ENCODE data around the gene DAAM1.

Gene DAAM1

GRCh38 chr14:59189091-59189785 lies 771 bp downstream of the DAAM1 start:
- Histone ChIP-seq H3K9me3 (ENCODE audit: insufficient read depth, low read length) (no peaks in the 10 kb centered on the region), H4K20me1 (ENCODE audit: insufficient read depth, low read length) (peaks cover 6% of the 10 kb centered on the region; the same call in 1 of the 2 replicates), H2AFZ (ENCODE audit: low read depth, low read length) (0 out of 2 replicates have a peak overlapping the region, but pooled peaks have one; percentile 26), H3K27me3 (ENCODE audit: low read depth, low read length) (peaks cover 18% of the 10 kb centered on the region), H3K4me2 (ENCODE audit: low read length) (peak overlapping the region; percentile 73), H3K79me2 (ENCODE audit: low read length) (peaks cover 47% of the 10 kb centered on the region), H3K9ac (ENCODE audit: low read length) (peak overlapping the region; percentile 79), H3K4me1 (ENCODE audit: low read length) (peaks cover 27% of the 10 kb centered on the region), H3K36me3 (replicated peaks; ENCODE audit: low read depth, low read length) (no peaks in the 10 kb centered on the region), H3K4me3 (ENCODE audit: low read length) (peak overlapping the region; percentile 85), H3K27ac (ENCODE audit: low read length) (peak overlapping the region; percentile 68)
- no peak for TF ChIP-seq EZH2phosphoT487 (IDR thresholded peaks at IDR 0.05; ENCODE audit: low read depth)
- no peak for TF ChIP-seq CTCF (IDR thresholded peaks at IDR 0.05; ENCODE audit: low read depth, low read length)

- Histone ChIP-seq H3K4me2 (ENCODE audit: low read length) (peak overlapping the region; percentile 73), H3K9ac (ENCODE audit: low read length) (peak overlapping the region; percentile 79), H3K4me3 (ENCODE audit: low read length) (peak overlapping the region; percentile 85), H3K79me2 (ENCODE audit: low read length) (peaks cover 52% of the 10 kb centered on the region), H3K4me1 (ENCODE audit: low read length) (peaks cover 27% of the 10 kb centered on the region), H3K27me3 (ENCODE audit: low read depth, low read length) (peaks cover 17% of the 10 kb centered on the region), H4K20me1 (ENCODE audit: insufficient read depth, low read length) (peaks cover 6% of the 10 kb centered on the region; the same call in 1 of the 2 replicates), H3K36me3 (replicated peaks; ENCODE audit: low read depth, low read length) (no peaks in the 10 kb centered on the region), H2AFZ (ENCODE audit: low read depth, low read length) (0 out of 2 replicates have a peak overlapping the region, but pooled peaks have one; percentile 26), H3K9me3 (ENCODE audit: insufficient read depth, low read length) (no peaks in the 10 kb centered on the region), H3K27ac (ENCODE audit: low read length) (peak overlapping the region; percentile 68)
- TF ChIP-seq EZH2phosphoT487 (IDR thresholded peaks at IDR 0.05; ENCODE audit: low read depth) (no peak), CTCF (IDR thresholded peaks at IDR 0.05; ENCODE audit: low read depth, low read length) (no peak)
These were observed 1.4 kb downstream of the DAAM1 start for GRCh38 chr14:59189786-59190368.

GRCh38 chr14:59190372-59190771 lies 1.9 kb downstream of the DAAM1 start:
- H3K9ac ChIP-seq (ENCODE audit: low read length), result peak overlapping the region; percentile 79
- H3K4me2 ChIP-seq (ENCODE audit: low read length), result peak overlapping the region; percentile 73
- no peaks in the 10 kb centered on the region for H3K9me3 ChIP-seq (ENCODE audit: insufficient read depth, low read length)
- 0 out of 2 replicates have a peak overlapping the region, but pooled peaks have one; percentile 15 for H2AFZ ChIP-seq (ENCODE audit: low read depth, low read length)
- no peaks in the 10 kb centered on the region for H3K36me3 ChIP-seq (replicated peaks; ENCODE audit: low read depth, low read length)
- H4K20me1 ChIP-seq (ENCODE audit: insufficient read depth, low read length), result peaks cover 6% of the 10 kb centered on the region; the same call in 1 of the 2 replicates
- H3K27ac ChIP-seq (ENCODE audit: low read length), result peak overlapping the region; percentile 68
- peak; percentile 54 for TF ChIP-seq CTCF (IDR thresholded peaks at IDR 0.05; ENCODE audit: low read depth, low read length)
- no peak for TF ChIP-seq EZH2phosphoT487 (IDR thresholded peaks at IDR 0.05; ENCODE audit: low read depth)
- H3K27me3 ChIP-seq (ENCODE audit: low read depth, low read length), result peaks cover 13% of the 10 kb centered on the region
- peaks cover 54% of the 10 kb centered on the region for H3K79me2 ChIP-seq (ENCODE audit: low read length)
- peak overlapping the region; percentile 85 for H3K4me3 ChIP-seq (ENCODE audit: low read length)
- H3K4me1 ChIP-seq (ENCODE audit: low read length), result peaks cover 27% of the 10 kb centered on the region

- no peak overlapping the region for H3K9ac ChIP-seq (ENCODE audit: low read length)
- H3K9me3 ChIP-seq (ENCODE audit: insufficient read depth, low read length), result no peaks in the 10 kb centered on the region
- peaks cover 73% of the 10 kb centered on the region for H3K79me2 ChIP-seq (ENCODE audit: low read length)
- no peak overlapping the region for H2AFZ ChIP-seq (ENCODE audit: low read depth, low read length)
- peaks cover 17% of the 10 kb centered on the region; the same call in 1 of the 2 replicates for H4K20me1 ChIP-seq (ENCODE audit: insufficient read depth, low read length)
- H3K27ac ChIP-seq (ENCODE audit: low read length), result no peak overlapping the region
- no peaks in the 10 kb centered on the region for H3K27me3 ChIP-seq (ENCODE audit: low read depth, low read length)
- no peak for TF ChIP-seq EZH2phosphoT487 (IDR thresholded peaks at IDR 0.05; ENCODE audit: low read depth)
- TF ChIP-seq CTCF (IDR thresholded peaks at IDR 0.05; ENCODE audit: low read depth, low read length), result no peak
- H3K36me3 ChIP-seq (replicated peaks; ENCODE audit: low read depth, low read length), result no peaks in the 10 kb centered on the region
- no peak overlapping the region for H3K4me3 ChIP-seq (ENCODE audit: low read length)
- H3K4me2 ChIP-seq (ENCODE audit: low read length), result no peak overlapping the region
- peaks cover 7% of the 10 kb centered on the region for H3K4me1 ChIP-seq (ENCODE audit: low read length)
These were observed 7.4 kb downstream of the DAAM1 start for GRCh38 chr14:59195912-59196311.
